ENCODE data around the gene NR2C2.
A peak's percentile ranks its signal among the peaks of the same experiment; 100 is the strongest.

Gene NR2C2

DNA sequence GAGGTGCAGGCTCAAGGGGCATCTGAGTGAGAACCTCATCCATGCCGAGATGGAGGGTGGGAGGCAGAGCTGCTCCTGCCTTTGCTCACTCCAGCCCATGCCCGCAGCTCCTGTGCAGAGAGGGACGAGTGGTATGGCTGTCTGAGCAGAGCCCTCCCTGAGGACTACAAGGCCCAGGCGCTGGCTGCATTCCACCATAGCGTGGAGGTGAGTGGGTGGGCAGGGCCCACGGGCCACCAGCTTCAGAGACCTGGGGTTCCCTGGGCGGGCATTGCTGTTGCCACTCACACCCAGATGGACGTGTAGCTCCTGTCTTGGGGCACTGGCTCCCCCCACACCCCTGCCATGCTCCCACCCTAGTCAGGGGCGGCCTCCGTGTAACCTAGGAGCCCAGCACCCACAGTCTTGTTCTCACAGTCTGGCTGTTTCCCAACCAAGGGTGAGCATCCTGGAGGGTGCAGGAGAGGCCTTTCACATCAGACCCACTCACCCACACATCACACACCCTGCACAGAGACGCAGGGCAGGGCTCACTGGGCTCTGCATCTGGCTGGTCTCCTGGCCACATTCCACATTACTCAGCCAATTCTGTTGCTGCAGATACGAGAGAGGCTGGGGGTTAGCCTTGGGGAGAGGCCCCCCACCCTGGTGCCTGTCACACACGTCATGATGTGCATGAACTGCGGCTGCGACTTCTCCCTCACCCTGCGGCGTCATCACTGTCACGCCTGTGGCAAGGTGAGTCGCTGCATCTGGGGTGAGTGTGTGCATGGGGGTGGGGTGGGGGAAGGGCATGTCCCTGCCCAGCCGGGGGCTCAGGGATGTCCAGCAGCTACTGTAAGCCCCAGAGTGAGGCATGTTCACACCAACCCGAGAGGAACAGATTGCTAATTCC, 25.3 kb upstream of the NR2C2 start:
- DNase-seq (ENCODE audit: low read depth) = no peak

DNA sequence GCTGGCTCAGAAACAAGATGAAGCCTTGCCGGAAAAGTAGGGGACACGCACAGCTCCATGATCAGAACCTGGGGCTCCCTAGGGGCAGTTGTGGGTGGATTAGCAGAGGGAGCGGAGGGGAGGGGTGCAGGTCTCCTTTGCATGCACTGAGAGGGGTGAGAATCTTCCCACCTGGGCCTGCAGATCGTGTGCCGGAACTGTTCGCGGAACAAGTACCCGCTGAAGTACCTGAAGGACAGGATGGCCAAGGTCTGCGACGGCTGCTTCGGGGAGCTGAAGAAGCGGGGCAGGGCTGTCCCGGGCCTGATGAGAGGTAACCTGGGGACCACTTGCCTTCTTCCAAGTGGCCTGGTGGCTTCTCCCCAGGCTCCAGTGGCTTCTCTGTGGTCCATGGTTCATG, 24.5 kb upstream of the NR2C2 start:
- DNase-seq (ENCODE audit: low read depth) = no peak

DNA sequence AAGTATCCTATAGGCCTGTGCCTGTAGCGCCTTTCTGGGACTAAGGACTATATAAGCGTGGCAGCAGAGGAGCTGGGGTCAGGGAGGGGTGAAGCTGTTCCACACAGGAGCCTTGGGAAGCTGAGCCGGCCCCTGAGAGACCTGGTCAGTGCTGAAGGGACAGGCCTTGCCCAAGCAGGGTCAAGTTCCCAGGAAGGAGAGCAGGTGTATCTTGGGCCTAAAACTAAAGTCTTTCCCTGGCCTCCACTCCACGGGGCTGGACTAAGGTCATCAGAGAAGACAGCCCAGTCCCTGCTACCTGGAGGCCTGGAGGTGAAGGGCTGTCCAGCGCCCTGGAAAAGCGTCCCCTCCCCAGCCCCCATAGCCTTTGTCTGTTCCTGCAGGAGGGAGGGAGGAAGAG, 23.9 kb upstream of the NR2C2 start:
- no peak for DNase-seq (ENCODE audit: low read depth)

DNA sequence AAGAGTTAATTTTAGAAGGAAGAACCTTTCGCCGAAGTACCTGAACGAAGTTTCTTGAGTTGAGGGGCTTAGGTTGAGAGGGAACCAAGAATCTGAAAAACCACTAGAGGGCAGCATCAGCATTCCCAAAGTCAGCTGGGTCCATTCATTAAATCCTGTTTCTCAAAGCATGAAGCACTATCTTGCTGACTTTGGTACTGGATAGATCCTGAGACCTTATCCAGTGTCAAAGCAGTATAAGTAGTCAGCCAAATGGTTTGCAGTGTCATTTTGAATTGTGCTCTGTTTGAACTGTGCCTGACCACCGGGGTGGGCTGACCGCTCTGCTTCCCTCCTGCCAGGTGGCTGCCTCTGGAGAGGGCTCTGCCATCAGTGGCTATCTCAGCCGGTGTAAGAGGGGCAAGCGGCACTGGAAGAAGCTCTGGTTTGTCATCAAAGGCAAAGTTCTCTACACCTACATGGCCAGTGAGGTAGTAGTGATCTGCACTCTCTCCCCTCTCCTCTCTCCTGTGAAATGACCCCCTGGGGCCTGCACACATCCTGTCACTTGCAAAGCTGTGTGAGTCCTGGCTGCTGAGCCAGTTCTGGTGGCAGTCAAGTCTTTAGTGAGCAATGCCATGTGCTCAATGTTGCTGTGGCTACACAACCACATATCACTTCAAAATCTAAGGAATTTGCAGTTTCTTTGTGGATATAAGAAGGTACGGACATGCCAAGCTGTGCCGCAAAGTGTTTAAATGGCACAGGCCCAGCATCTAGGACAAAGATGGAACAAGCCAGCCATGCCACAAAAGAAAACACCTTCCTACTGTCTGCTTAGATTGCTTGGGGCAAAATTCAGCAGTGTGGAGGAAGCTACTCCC, 21.4 kb upstream of the NR2C2 start:
- no peak for DNase-seq (ENCODE audit: low read depth)

DNA sequence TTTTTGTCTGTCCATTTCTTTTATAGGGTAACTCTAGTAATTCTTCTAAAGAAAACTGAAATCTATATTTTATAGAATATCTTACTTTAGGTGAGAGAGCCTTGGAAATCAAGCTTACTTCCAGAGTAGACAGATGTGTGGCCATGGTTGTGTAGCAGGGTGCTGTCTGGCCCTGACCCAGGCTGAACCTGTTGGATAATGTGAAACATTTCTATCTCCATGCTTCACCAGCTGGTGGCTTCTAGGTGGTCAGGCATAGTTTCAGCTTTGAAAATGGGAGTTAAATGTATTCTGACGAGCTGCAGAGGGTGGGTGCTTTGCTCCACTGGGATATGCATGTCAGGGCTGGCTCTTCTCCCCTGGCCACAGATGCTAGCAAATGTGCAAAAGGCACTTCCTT, 20.8 kb upstream of the NR2C2 start:
- no peak for DNase-seq (ENCODE audit: low read depth)

DNA sequence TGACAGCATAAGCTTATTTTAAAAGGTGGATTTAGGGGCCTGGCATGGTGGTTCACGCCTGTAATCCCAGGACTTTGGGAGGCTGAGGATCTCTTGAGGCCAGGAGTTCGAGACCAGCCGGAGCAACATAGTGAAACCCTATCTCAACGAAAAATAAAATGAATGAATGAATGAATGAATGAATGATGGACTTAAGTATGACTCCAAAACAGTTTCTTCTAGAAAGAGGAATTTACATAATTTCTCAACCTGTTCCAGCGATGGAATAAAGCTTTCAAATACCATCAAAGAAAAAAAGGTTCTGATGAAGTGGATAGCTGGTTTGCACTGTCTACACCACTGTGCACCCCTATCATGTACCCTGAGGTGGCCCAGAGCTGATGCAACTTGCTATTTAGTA, 20.1 kb upstream of the NR2C2 start:
- DNase-seq (ENCODE audit: low read depth) = no peak

DNA sequence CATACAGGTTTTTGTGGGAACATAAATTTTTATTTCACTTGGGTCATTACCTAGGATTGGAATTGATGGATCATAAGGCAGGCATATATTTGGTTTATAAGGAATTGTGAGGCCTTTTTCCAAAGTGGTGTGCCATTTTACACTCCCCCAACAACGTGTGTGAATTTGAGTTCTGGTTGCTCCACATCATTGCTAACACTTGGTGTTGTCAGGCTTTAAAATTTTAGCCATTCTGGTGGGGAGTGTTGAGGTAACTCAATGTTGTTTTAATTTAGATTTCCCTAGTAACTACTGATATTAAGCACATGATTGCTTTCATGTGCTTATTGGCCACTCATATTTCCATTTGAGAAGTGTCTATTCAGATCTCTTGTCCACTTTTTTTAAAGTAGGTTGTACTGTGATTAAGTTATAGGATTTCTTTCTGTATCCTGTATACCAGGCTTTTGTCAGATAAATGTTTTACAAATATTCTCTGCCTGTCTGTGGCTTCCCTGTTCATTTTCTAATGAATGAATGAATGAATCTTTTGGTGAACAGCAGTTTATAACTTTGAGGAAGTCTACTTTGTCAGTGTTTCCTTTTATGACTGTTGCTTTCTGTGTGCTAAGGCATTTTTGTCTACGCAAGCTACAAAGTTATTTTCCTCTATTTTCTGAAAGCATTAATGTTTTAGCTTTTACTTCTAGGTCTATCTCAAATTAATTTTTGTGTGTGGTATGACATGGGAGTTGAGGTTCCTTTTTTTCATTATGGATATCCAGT, 17.9 kb upstream of the NR2C2 start:
- no peak for DNase-seq (ENCODE audit: low read depth)

DNA sequence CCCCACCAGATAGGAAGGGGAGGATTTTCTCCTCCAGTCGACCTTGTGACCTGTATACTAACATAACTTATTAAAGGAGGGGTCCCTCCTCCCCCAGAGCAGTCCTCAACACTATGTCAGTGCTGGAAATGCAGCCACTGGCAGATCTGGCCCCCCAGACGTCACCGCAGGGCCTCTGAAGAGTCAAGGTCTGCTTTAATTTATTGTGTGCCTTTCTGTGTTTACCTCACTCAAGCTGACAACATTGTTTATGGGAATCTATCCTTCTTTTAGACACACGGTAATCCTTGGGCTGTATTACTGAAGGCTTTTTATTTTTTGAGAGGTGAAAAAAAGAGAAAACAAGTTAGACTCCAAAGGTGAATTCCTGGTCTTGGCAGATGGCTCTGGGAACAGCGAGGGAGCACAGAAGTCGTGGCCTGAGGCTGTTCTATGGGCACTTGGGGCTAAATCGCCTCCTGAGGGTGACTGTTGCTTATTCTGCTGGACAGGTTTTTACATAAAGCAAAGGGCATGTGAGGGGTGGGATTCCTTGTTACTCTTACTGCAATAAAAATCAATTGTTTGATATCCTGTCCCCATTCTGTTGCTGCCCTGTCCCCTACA, 13.5 kb upstream of the NR2C2 start:
- no peak for DNase-seq (ENCODE audit: low read depth)

DNA sequence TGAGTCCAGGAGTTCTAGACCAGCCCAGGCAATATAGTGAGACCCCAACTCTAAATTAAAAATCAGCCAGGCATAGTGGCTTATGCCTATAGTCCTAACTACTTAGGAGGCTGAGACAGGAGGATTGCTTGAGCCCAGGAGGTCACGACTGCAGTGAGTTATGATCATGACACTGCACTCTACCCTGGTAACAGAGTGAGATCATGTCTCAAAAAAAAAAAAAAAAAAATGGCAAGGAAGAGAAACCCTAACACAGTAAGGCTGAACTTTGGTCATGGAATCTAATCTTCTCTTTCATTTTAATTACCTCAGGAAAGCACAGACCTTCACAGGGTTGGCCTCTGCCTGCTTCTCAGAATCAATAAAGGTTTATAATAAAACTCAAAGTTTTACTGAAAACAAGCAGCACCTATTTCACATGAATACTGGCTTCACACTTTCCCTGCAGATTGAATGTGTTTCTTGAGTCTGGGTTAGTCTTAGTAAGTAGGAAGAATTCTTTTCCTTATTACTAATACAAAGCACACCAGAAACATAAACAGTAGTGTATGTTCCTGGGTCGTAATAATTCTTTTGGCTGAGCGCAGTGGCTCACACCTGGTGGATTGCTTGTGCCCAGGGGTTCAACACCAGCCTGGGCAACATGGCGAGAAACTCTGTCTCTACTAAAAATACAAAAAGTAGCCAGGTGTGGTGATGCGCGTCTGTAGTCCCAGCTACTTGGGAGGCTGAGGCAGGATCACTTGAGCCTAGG, 11.6 kb upstream of the NR2C2 start:
- no peak for DNase-seq (ENCODE audit: low read depth)

DNA sequence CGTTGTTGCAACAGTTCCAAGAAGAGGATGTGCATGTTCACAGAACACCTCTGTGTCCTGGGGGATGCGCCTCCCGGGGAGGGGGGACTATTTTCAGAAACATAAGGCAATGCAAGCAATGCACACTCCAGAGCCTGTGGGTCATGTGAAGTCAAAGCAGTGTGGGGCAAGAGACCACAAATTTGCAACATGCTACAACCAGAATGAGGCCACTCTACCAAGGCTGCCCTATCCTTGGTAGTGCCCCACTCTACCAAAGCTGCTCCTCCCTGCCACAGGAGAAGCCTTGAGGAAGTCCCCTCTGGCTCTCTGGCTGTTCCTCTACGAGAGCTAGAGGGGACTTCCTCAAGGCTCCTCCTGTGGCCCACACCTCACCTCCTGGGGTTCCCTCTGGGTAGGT, 8.4 kb upstream of the NR2C2 start:
- DNase-seq (ENCODE audit: low read depth) = no peak

DNA sequence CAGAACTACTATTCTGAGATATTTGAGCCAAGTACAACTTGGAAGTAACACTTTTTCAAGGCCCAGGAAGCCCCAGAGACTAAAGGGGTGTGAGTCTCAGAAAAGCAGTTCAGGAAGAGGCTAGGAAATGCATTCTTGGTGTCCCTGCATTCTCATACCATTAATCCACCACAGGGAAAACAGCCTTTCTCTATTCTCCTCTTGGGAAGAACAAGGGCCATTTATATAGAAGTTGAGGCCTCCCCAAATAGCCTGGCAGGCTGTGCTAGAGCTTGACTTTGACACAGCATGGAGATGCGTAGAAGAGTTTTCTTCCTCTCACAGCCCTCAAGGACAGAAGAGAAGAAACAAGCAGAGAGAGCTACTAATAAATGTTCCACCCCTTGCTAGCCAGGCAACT, 5.5 kb upstream of the NR2C2 start:
- DNase-seq (ENCODE audit: low read depth) = no peak

DNA sequence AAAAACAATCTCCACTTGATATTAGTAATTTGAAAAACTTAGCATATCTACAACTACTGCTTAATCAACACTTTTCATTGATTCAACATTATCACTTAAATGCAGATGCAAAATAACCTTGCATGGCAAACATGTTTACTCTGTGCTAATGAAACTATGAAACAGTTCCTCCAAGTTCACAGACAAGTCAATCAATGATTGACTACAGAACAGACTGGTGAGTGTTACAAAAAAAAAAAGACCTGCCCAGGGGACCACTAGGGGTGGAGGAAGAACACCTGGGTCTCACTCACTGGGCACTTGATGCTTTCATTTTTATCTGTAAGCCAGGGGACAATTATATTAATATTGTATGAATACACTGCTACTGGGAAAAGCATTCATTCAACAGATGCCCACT, 4.3 kb upstream of the NR2C2 start:
- DNase-seq (ENCODE audit: low read depth) = no peak

DNA sequence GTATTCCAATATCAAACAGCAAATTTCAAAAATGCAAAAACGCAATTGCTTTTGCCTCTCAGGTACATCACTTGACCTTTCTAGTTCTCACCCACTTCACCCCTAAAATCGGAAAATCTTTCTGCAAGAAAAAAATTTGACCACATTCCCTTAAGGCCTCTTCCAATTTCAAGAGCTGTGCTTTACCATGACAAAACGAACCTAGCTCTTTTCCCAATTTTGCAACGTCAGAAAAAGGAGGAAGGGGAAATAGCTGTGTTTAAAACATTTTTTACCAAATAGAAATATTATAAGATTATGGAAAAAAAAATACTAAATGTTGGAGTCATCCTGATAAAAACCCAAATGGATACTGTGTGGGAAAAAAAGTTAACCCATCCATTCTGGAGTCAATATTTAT, 1.1 kb upstream of the NR2C2 start:
- no peak for DNase-seq (ENCODE audit: low read depth)

DNA sequence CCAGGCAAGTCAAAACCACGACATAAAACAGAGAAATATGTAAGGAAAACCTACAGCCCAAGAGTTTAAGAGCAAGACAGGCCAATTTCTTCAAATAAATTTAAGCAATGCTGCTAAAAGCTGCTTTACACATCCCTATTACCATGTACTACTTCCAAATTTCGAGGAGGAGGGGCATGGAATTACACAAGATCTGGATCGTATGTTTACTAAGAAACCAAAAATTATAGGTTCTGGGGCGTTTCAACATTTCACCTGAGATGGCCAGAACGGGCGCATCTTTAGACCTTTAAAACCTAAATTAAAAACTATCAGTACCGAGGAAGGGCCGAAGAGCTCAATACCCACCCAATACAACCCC, 664 bp upstream of the NR2C2 start:
- no peak for DNase-seq (ENCODE audit: low read depth)

DNA sequence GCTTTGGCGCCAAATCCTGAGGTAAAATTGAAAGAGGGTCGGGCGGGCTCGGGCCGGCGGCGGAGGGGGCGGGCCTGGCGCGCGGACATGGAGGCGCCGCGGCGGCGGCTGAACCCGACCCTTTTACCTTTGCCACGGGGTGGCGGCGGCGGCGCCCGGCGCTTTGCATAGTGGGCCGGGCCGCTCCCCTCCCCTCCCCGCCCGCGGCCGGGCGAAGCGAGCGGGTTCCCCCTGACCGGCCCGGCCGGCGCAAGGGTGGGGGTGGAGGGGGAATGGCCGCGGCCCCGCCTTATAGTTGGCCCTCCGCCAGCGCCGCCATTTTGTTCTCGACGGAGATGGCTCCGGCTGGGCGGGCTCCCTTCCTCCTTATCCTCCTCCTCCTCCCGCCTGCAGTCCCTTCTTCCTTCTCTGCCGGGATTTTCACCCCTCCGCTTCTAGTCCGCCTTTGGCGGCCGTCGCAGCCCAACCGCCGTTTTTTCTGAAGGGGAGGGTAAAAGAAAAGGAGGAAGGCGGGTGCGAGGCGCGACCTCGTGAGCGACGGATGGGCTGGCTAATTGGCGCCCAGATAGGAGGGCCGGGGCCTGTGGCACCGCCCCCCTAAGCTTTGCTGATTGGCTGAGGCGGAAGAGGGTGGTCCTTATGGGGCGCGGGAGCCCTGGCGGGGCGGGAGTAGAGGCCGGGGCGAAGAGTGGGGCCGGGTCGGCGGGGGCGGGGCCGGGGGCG, 664 bp downstream of the NR2C2 start:
- DNase-seq (ENCODE audit: low read depth) = peak; percentile 90

DNA sequence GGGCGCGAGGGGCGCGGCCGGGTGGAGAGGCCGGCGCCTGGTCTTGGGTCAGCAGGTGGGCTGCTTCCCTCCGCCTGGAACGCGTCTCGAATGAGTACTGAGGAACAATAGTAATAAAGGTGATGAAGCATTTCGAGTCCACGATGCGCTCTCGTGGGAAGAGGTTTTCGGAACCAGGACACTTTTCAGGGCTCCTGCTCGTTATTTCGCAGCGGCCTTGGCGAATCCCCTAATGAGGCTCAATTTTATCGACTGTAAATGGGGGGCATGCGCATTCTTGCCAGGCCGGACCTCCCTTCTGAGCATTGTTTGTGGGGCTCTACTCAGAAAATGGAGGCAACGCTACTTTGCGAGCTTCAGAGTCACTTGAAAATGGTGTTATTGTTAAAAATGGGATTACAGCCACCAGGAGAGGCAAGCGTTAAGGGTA, 1.2 kb downstream of the NR2C2 start:
- DNase-seq (ENCODE audit: low read depth) = no peak

DNA sequence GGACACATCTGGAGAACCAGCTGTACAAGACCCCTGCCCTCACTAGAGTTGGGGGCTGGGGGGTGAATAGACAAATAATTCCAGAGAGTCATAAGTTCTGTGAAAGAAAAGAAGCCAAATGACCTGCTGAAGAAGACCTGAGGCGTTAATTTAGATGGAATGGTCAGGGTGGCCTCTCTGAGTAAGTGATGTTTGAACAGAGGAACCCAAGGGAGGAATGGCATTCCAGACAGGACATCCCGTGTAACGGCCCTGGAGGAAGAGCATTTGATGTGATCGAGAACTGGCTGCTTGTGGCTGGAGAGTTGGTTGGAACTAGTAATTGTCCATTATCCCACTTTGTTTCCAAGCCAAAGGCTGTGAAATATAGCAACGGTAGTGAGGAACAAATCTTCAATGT, 1.7 kb downstream of the NR2C2 start:
- no peak for DNase-seq (ENCODE audit: low read depth)

DNA sequence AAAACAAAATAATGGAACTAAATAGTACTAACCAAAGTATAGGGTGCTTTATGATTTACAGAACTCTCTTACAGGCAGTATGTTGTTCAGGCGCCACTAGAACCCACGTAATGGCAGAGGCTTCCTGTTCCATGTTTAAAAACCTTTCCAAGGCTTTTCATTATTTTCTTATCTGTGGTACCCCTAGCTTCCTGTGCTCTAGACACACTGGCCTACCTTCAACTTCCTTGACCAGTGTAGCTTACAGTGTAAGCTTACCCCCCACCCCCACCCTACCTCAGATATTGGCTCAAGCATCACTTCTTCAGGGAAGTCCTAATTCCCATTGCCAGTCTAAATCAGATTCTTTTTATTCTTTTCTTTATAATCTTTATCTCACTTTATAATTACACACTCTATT, 2.9 kb downstream of the NR2C2 start:
- no peak for DNase-seq (ENCODE audit: low read depth)

DNA sequence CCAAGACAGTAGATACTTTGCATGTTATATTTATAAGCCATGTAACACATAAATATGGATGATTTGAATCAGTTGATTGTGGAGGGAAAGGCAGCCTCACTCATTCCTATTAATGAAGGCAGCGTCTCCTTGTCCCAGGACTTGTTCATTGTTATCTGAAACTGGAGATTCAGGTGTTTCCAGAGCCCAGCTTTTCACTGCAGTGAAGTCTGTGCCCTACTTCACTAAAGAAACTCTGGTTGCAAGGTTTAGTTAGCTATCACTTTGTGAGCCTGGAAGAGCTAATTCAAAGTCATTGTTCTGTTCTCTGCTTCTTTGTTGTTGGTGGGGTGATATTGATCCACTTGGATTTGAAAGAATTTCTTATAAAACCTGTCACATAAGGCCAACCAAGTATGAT, 9.8 kb downstream of the NR2C2 start:
- DNase-seq (ENCODE audit: low read depth) = no peak

DNA sequence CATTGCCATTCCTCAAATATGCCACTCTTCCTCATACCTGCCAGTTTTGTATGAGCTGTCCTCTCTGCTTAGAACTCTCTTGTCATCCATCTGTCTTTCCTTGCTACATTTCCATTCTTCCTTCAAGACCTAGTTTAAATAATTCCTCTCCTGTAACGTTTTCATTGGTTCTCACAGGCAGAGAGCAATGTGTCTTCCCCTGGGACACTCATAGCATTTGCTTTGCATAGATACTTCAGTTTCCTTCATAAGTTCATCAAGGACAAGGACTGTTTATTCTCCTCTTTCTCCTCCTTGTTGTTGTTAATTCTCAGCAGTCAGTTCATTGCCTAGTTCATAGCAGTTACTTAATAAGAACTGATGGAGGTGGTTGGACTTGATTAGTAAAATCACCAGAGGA, 10.5 kb downstream of the NR2C2 start:
- no peak for DNase-seq (ENCODE audit: low read depth)
